ENCODE results near the gene STX18. TPM values are rescaled to one million over a fixed set of nuclear protein-coding genes. Genes with fewer than 3 reads are reported as not detected.

The STX18 gene
- total and polyA plus RNA-seq, 10 of the 15 experiments (the other 5 are each of a cell fraction or from before 2014, with no cell fraction given) = 8.2 to 46.6 (median 31.1) TPM

GRCh38 chr4:4507403-4507802 lies 34.4 kb downstream of the STX18 start:
- DNase-seq (ENCODE audit: low read depth, low spot score) (no peak), ATAC-seq (no peak), FAIRE-seq (no peak)
- no TSS peak for BruUV-seq (replicated peaks)
- Histone ChIP-seq H3K4me2 (ENCODE audit: control insufficient read depth, insufficient read depth) (no peak overlapping the region), H3K9me3 (replicated peaks; ENCODE audit: control insufficient read depth, insufficient read depth, low read length) (peaks cover 3% of the 10 kb centered on the region; the same call in 2 of the 3 replicates), H3K9ac (ENCODE audit: control insufficient read depth, insufficient read depth, low read length) (no peak overlapping the region), H3K79me2 (ENCODE audit: control insufficient read depth, insufficient read depth, low read length) (peaks cover 6% of the 10 kb centered on the region), H3K36me3 (ENCODE audit: control insufficient read depth in 2 of 2, insufficient read depth in 2 of 2, low read length in 1 of 2) (no peaks in the 10 kb centered on the region; a peak in 1 of 4 replicates), H3K4me1 (ENCODE audit: control insufficient read depth, insufficient read depth, low read length) (peaks cover 3% of the 10 kb centered on the region; the same call in 1 of the 2 replicates), H3K27me3 (replicated peaks in 1 of 2; ENCODE audit: control insufficient read depth in 2 of 2, insufficient read depth in 2 of 2, low read length in 1 of 2) (no peaks in the 10 kb centered on the region), H4K20me1 (ENCODE audit: control insufficient read depth, insufficient read depth) (no peaks in the 10 kb centered on the region), H2AFZ (ENCODE audit: control insufficient read depth, low read depth, low read length) (no peak overlapping the region), H3K27ac (ENCODE audit: control insufficient read depth, insufficient read depth) (no peak overlapping the region), H3K4me3 (no peak overlapping the region)
- WGBS (ENCODE audit: insufficient coverage, insufficient replicate concordance, low lambda C conversion rate, missing lambda C conversion rate) = 98% methylated on average over 14 of the region's 14 CpGs
- ChIA-PET POLR2A (interaction anchor here (0.7 kb wide), 2 partner anchors 8 to 103 kb away, joined by 3 to 7 read pairs; no protein-coding TSS in a partner anchor), RAD21 (ENCODE audit: unreplicated experiment) (interaction anchor here (1.5 to 1.6 kb wide), 2 partner anchors 15 to 18 kb away, joined by 5 to 6 read pairs; no protein-coding TSS in a partner anchor), SMC1A (ENCODE audit: uncharacterized antibody, unreplicated experiment) (interaction anchor here (0.7 to 2.0 kb wide), 7 partner anchors 12 to 35 kb away, joined by 3 to 12 read pairs (median 5); partner anchors contain the start of gene STX18), CTCF (interaction anchor here (0.8 to 3.3 kb wide), 7 partner anchors 8 to 30 kb away, joined by 3 to 34 read pairs (median 4); no protein-coding TSS in a partner anchor)
- intact Hi-C loops (cut with micrococcal nuclease; ENCODE audit: unreplicated experiment) = no loop called here
- in situ Hi-C loops (cut with MboI) = no loop called here
- TF ChIP-seq, protein P1, sequence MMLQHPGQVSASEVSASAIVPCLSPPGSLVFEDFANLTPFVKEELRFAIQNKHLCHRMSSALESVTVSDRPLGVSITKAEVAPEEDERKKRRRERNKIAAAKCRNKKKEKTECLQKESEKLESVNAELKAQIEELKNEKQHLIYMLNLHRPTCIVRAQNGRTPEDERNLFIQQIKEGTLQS (IDR thresholded peaks at IDR 0.05; ENCODE audit: borderline replicate concordance, extremely low read depth, low read depth, low read length) = no peak
- TF ChIP-seq POLR2AphosphoS2 (IDR thresholded peaks at IDR 0.05; ENCODE audit: low read depth, low read length) (no peak), ESRRA (IDR thresholded peaks at IDR 0.05; ENCODE audit: low read length) (no peak), POLR2AphosphoS5 (IDR thresholded peaks at IDR 0.05; ENCODE audit: low read length) (no peak), ZNF24 (IDR thresholded peaks at IDR 0.05) (no peak), NBN (IDR thresholded peaks at IDR 0.05) (no peak), YBX1 (IDR thresholded peaks at IDR 0.05) (no peak), RB1 (IDR thresholded peaks at IDR 0.05; ENCODE audit: borderline replicate concordance) (no peak), MXI1 (IDR thresholded peaks at IDR 0.05; ENCODE audit: low read depth, low read length) (no peak), CHD2 (IDR thresholded peaks at IDR 0.05; ENCODE audit: borderline replicate concordance, low read depth, low read length) (no peak), BACH1 (IDR thresholded peaks at IDR 0.05; ENCODE audit: borderline replicate concordance) (no peak), TBL1XR1 (IDR thresholded peaks at IDR 0.05; ENCODE audit: low read depth, low read length) (no peak), IKZF2 (IDR thresholded peaks at IDR 0.05) (no peak), ZSCAN29 (IDR thresholded peaks at IDR 0.05) (no peak), IRF5 (IDR thresholded peaks at IDR 0.05; ENCODE audit: borderline replicate concordance) (no peak), CREB1 (IDR thresholded peaks at IDR 0.05; ENCODE audit: low read depth) (no peak)
- TF ChIP-seq, protein P2, sequence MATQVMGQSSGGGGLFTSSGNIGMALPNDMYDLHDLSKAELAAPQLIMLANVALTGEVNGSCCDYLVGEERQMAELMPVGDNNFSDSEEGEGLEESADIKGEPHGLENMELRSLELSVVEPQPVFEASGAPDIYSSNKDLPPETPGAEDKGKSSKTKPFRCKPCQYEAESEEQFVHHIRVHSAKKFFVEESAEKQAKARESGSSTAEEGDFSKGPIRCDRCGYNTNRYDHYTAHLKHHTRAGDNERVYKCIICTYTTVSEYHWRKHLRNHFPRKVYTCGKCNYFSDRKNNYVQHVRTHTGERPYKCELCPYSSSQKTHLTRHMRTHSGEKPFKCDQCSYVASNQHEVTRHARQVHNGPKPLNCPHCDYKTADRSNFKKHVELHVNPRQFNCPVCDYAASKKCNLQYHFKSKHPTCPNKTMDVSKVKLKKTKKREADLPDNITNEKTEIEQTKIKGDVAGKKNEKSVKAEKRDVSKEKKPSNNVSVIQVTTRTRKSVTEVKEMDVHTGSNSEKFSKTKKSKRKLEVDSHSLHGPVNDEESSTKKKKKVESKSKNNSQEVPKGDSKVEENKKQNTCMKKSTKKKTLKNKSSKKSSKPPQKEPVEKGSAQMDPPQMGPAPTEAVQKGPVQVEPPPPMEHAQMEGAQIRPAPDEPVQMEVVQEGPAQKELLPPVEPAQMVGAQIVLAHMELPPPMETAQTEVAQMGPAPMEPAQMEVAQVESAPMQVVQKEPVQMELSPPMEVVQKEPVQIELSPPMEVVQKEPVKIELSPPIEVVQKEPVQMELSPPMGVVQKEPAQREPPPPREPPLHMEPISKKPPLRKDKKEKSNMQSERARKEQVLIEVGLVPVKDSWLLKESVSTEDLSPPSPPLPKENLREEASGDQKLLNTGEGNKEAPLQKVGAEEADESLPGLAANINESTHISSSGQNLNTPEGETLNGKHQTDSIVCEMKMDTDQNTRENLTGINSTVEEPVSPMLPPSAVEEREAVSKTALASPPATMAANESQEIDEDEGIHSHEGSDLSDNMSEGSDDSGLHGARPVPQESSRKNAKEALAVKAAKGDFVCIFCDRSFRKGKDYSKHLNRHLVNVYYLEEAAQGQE (IDR thresholded peaks at IDR 0.05; ENCODE audit: low read depth, low read length) = no peak
- TF ChIP-seq, protein P3, sequence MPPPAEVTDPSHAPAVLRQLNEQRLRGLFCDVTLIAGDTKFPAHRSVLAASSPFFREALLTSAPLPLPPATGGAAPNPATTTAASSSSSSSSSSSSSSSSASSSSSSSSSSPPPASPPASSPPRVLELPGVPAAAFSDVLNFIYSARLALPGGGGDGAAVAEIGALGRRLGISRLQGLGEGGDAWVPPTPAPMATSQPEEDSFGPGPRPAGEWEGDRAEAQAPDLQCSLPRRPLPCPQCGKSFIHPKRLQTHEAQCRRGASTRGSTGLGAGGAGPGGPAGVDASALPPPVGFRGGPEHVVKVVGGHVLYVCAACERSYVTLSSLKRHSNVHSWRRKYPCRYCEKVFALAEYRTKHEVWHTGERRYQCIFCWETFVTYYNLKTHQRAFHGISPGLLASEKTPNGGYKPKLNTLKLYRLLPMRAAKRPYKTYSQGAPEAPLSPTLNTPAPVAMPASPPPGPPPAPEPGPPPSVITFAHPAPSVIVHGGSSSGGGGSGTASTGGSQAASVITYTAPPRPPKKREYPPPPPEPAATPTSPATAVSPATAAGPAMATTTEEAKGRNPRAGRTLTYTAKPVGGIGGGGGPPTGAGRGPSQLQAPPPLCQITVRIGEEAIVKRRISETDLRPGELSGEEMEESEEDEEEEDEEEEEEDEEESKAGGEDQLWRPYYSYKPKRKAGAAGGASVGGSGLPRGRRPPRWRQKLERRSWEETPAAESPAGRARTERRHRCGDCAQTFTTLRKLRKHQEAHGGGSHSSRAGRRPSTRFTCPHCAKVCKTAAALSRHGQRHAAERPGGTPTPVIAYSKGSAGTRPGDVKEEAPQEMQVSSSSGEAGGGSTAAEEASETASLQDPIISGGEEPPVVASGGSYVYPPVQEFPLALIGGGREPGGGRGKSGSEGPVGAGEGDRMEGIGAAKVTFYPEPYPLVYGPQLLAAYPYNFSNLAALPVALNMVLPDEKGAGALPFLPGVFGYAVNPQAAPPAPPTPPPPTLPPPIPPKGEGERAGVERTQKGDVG (CRISPR knock-in tag; IDR thresholded peaks at IDR 0.05) = no peak
